T-helper 1 cell treated with Interleukin-12 subunit alpha and Interleukin-12 subunit beta and Interleukin-4 antibody, amounts not matched to agents 30 μg/mL and 1 μg/mL, for 36 hours (primary cell): Measurements from ENCODE around the gene TESK2.

Source experiments
- H3K27ac Mint-ChIP-seq: one replicate; pipeline ENCODE4 v1.8.0; 2021; ENCODE audit warnings: mild to moderate bottlenecking, mixed read lengths
- H3K27me3 Mint-ChIP-seq: one replicate; pipeline ENCODE4 v1.8.0; 2021; ENCODE audit warnings: low read depth, mixed read lengths
- H3K36me3 Mint-ChIP-seq: one replicate; pipeline ENCODE4 v1.8.0; 2021; ENCODE audit warnings: low read depth, mixed read lengths
- H3K4me1 Mint-ChIP-seq: one replicate; pipeline ENCODE4 v1.8.0; 2021; ENCODE audit warnings: low read depth, mixed read lengths
- H3K4me3 Mint-ChIP-seq: one replicate; pipeline ENCODE4 v1.8.0; 2021; ENCODE audit warnings: mild to moderate bottlenecking, moderate library complexity, mixed read lengths
- H3K9me3 Mint-ChIP-seq: one replicate; pipeline ENCODE4 v1.8.0; 2021; ENCODE audit warnings: mixed read lengths

The TESK2 gene

GRCh38 chr1:45423906-45424678 is 66.9 kb downstream of the TESK2 start:
- H3K4me1 Mint-ChIP-seq: no peaks in the 10 kb centered on the region
- H3K4me3 Mint-ChIP-seq: no peak overlapping the region
- no peaks in the 10 kb centered on the region for H3K27me3 Mint-ChIP-seq
- H3K27ac Mint-ChIP-seq: no peak overlapping the region
- H3K36me3 Mint-ChIP-seq: peaks cover 6% of the 10 kb centered on the region
- H3K9me3 Mint-ChIP-seq: peaks cover 9% of the 10 kb centered on the region

GRCh38 chr1:45421935-45422334 is 69.0 kb downstream of the TESK2 start:
- H3K27ac Mint-ChIP-seq: no peak overlapping the region
- H3K4me1 Mint-ChIP-seq: no peaks in the 10 kb centered on the region
- H3K36me3 Mint-ChIP-seq: peaks cover 6% of the 10 kb centered on the region
- H3K9me3 Mint-ChIP-seq: peaks cover 9% of the 10 kb centered on the region
- no peaks in the 10 kb centered on the region for H3K27me3 Mint-ChIP-seq
- H3K4me3 Mint-ChIP-seq: no peak overlapping the region

- no peaks in the 10 kb centered on the region for H3K4me1 Mint-ChIP-seq
- H3K27me3 Mint-ChIP-seq: no peaks in the 10 kb centered on the region
- H3K36me3 Mint-ChIP-seq: no peaks in the 10 kb centered on the region
- no peak overlapping the region for H3K4me3 Mint-ChIP-seq
- no peaks in the 10 kb centered on the region for H3K9me3 Mint-ChIP-seq
- no peak overlapping the region for H3K27ac Mint-ChIP-seq
Measured at GRCh38 chr1:45414746-45415145, 76.2 kb downstream of the TESK2 start.

DNA sequence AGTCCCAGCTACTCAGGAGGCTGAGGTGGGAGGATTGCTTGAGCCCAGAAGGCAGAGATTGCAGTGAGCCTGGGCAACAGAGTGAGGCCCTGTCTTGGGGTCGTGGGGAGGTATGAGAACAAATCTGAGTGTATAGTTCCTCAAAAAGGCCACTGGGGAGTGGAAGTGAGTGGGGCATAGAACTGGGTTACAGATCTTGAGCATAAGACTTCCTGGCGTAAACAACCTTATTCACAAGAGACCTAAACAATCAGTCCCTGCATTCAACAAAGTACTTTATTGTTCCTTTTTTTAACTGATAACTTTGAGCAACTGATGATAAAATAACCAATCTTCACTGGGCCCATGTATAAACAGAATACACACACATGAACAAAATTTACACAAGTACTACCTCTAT is 78.1 kb downstream of the TESK2 start:
- Mint-ChIP-seq H3K4me1 (peaks cover 5% of the 10 kb centered on the region), H3K27ac (no peak overlapping the region), H3K27me3 (no peaks in the 10 kb centered on the region), H3K9me3 (no peaks in the 10 kb centered on the region), H3K36me3 (no peaks in the 10 kb centered on the region), H3K4me3 (no peak overlapping the region)

GRCh38 chr1:45411510-45411899 is 79.5 kb downstream of the TESK2 start:
- Mint-ChIP-seq H3K27ac (no peak overlapping the region), H3K4me3 (no peak overlapping the region), H3K9me3 (no peaks in the 10 kb centered on the region), H3K27me3 (no peaks in the 10 kb centered on the region), H3K4me1 (peaks cover 5% of the 10 kb centered on the region), H3K36me3 (no peaks in the 10 kb centered on the region)

GRCh38 chr1:45410850-45411509 is 80.0 kb downstream of the TESK2 start:
- no peaks in the 10 kb centered on the region for H3K27me3 Mint-ChIP-seq
- H3K36me3 Mint-ChIP-seq: no peaks in the 10 kb centered on the region
- no peak overlapping the region for H3K4me3 Mint-ChIP-seq
- peaks cover 5% of the 10 kb centered on the region for H3K4me1 Mint-ChIP-seq
- no peak overlapping the region for H3K27ac Mint-ChIP-seq
- H3K9me3 Mint-ChIP-seq: no peaks in the 10 kb centered on the region

GRCh38 chr1:45409276-45409675 is 81.7 kb downstream of the TESK2 start:
- no peaks in the 10 kb centered on the region for H3K27me3 Mint-ChIP-seq

DNA sequence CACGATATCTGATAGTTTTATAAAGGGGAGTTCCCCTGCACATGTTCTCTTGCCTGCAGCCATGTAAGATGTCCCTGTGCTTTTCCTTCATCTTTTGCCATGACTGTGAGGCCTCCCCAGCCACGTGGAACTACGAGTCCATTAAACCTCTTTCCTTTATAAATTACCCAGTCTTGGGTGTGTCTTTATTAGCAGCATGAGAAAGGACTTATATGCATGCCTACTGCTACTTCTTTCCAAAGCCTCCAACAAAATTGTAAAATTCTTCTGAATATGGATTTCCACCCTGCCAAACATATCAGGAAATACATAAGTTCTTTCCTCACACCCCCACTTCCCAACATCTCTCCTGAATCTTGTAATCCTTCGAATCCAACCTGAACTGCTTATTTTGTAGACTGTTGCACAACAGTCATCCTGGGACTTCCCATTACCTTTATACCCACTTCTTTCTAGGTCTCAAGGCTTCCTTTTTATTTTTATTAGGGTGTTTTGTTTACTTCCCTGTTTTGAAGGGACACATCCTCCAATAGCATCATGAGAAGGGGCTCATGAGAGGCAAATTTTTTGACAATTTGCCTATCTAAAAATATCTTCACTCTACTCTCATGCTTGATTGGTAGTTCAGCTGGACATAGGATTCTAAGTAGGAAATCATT is 83.2 kb downstream of the TESK2 start:
- Mint-ChIP-seq H3K36me3 (no peaks in the 10 kb centered on the region), H3K27ac (no peak overlapping the region), H3K4me3 (no peak overlapping the region), H3K9me3 (no peaks in the 10 kb centered on the region), H3K4me1 (peaks cover 5% of the 10 kb centered on the region), H3K27me3 (no peaks in the 10 kb centered on the region)

More at GRCh38 chr1:45409276-45409675, 81.7 kb downstream of the TESK2 start:
- Mint-ChIP-seq H3K36me3 (no peaks in the 10 kb centered on the region), H3K27ac (no peak overlapping the region), H3K9me3 (no peaks in the 10 kb centered on the region), H3K4me1 (peaks cover 5% of the 10 kb centered on the region), H3K4me3 (no peak overlapping the region)

DNA sequence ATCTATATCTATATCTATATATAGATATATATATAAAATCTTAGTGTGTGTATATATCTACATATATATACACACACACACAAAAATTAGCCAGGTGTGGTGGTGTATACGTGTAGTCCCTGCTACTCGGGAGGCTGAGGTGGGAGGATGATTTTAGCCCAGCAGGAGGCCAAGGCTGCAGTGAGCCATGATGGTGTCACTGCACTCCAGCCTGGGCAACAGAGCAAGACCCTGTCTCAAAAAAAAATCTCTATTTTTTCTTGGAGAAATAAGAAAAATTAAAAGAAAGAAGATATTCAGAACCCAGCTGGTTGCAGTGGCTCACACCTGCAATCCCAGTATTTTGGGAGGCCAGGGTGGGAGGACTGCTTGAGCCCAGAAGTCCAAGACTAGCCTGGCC is 85.3 kb downstream of the TESK2 start:
- Mint-ChIP-seq H3K36me3 (no peaks in the 10 kb centered on the region), H3K9me3 (no peaks in the 10 kb centered on the region), H3K27me3 (no peaks in the 10 kb centered on the region), H3K4me1 (peaks cover 5% of the 10 kb centered on the region), H3K27ac (no peak overlapping the region), H3K4me3 (no peak overlapping the region)

- no peak overlapping the region for H3K27ac Mint-ChIP-seq
- H3K9me3 Mint-ChIP-seq: no peaks in the 10 kb centered on the region
- no peaks in the 10 kb centered on the region for H3K27me3 Mint-ChIP-seq
- no peak overlapping the region for H3K4me3 Mint-ChIP-seq
- H3K36me3 Mint-ChIP-seq: no peaks in the 10 kb centered on the region
- no peaks in the 10 kb centered on the region for H3K4me1 Mint-ChIP-seq
Measured at GRCh38 chr1:45403718-45404117, 87.2 kb downstream of the TESK2 start.

DNA sequence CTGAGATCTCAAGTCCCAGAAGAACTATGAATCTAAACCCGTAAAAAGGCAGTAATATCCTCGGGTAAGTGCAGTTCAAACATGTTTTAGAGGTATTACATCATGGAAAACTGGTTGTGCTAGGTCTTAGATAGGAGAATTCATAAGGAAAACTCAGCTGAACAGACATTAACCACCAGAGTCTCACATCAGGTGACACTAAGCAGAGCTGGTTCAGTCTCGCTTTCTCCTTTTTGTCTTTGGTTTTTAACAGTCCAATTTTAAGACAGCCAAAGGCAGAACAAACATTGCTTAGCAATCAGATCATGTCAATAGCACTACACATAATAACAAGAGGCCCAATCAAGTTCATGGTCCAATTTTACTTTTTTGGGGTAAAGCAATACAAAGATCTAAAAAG is 87.7 kb downstream of the TESK2 start:
- no peaks in the 10 kb centered on the region for H3K4me1 Mint-ChIP-seq
- H3K27me3 Mint-ChIP-seq: no peaks in the 10 kb centered on the region
- no peak overlapping the region for H3K27ac Mint-ChIP-seq
- H3K9me3 Mint-ChIP-seq: no peaks in the 10 kb centered on the region
- no peaks in the 10 kb centered on the region for H3K36me3 Mint-ChIP-seq
- H3K4me3 Mint-ChIP-seq: no peak overlapping the region

GRCh38 chr1:45401524-45401923 is 89.4 kb downstream of the TESK2 start:
- no peak overlapping the region for H3K4me3 Mint-ChIP-seq
- H3K4me1 Mint-ChIP-seq: no peaks in the 10 kb centered on the region
- H3K36me3 Mint-ChIP-seq: no peaks in the 10 kb centered on the region
- H3K27ac Mint-ChIP-seq: no peak overlapping the region
- no peaks in the 10 kb centered on the region for H3K27me3 Mint-ChIP-seq
- H3K9me3 Mint-ChIP-seq: no peaks in the 10 kb centered on the region

- Mint-ChIP-seq H3K4me3 (no peak overlapping the region), H3K27ac (no peak overlapping the region), H3K9me3 (no peaks in the 10 kb centered on the region), H3K36me3 (no peaks in the 10 kb centered on the region), H3K4me1 (no peaks in the 10 kb centered on the region), H3K27me3 (no peaks in the 10 kb centered on the region)
Measured at GRCh38 chr1:45400049-45400448, 90.9 kb downstream of the TESK2 start.

- Mint-ChIP-seq H3K9me3 (no peaks in the 10 kb centered on the region), H3K36me3 (no peaks in the 10 kb centered on the region), H3K4me3 (no peak overlapping the region), H3K27me3 (no peaks in the 10 kb centered on the region), H3K4me1 (no peaks in the 10 kb centered on the region), H3K27ac (no peak overlapping the region)
Measured at GRCh38 chr1:45397285-45397684, 93.7 kb downstream of the TESK2 start.

DNA sequence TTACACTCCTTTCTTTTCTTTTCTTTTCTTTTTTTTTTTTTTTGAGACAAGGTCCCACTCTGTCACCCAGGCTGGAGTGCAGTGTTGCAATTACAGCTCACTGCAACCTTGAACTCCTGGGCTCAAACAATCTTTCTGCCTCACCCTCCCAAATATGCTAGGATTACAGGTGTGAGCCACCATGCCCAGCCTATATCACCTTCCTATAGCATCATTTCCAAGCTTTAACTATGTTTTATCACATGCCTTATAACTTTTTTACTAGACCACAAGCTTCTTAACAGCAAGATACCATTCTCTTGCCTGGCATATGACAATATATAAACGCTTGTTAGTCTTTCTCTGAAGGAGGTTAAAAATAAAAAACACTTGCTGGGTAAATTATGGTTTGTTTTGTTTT is 95.4 kb downstream of the TESK2 start:
- Mint-ChIP-seq H3K36me3 (no peaks in the 10 kb centered on the region), H3K9me3 (no peaks in the 10 kb centered on the region), H3K27me3 (no peaks in the 10 kb centered on the region), H3K27ac (no peak overlapping the region), H3K4me1 (no peaks in the 10 kb centered on the region), H3K4me3 (no peak overlapping the region)
